GM19240 (cell line): ENCODE results near the gene FOXS1.

ENCODE experiments used
- DNase-seq: peaks from one replicate; pipeline ENCODE4 v3.0.0; 2011; ENCODE audit warnings: low spot score; ENCODE audit not compliant: insufficient read length

The FOXS1 gene

DNA sequence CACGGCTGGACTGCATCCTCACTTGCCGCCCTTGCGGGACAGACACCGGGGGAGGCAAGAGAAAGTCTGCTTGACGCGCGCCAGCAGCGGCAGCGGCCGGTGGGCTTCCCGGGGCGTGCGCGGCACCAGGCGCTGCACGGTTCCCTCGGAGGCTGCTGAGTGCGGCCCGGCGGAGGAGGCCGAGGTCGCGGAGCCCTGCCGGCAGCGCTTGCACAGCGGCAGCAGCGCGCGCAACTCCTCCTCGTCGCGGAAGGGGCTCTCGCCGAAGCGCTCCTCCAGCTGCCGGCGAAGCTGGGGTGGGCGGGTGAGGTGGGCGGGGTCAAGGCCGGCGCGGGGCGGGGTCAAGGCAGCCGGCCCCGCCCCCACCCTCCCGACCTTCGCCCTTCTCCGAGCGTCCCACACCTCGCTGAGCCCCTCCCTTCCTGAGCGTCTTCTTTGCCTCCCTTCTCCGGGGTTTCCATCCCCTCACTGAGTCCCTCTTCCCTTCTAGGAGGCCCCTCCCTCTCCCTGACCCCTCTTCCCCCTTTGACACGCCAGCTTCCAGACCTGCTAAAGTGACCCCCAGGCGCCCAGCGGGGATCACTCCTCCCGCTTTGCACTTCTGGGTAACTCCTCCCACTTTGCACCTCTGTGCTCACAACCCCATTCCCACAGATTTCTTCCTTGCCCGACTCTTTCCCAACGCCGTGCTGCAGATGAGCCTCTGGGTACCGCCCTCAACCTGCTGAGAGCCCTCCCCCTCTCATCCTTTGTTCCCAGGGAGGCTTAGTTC is 16.2 kb upstream of the FOXS1 start:
- peak; percentile 85 for DNase-seq

GRCh38 chr20:31861135-31861384 is 15.7 kb upstream of the FOXS1 start:
- no peak for DNase-seq

- no peak for DNase-seq
Observed at GRCh38 chr20:31860390-31861134, 15.2 kb upstream of the FOXS1 start.

GRCh38 chr20:31859998-31860380 is 14.6 kb upstream of the FOXS1 start:
- DNase-seq: no peak

DNA sequence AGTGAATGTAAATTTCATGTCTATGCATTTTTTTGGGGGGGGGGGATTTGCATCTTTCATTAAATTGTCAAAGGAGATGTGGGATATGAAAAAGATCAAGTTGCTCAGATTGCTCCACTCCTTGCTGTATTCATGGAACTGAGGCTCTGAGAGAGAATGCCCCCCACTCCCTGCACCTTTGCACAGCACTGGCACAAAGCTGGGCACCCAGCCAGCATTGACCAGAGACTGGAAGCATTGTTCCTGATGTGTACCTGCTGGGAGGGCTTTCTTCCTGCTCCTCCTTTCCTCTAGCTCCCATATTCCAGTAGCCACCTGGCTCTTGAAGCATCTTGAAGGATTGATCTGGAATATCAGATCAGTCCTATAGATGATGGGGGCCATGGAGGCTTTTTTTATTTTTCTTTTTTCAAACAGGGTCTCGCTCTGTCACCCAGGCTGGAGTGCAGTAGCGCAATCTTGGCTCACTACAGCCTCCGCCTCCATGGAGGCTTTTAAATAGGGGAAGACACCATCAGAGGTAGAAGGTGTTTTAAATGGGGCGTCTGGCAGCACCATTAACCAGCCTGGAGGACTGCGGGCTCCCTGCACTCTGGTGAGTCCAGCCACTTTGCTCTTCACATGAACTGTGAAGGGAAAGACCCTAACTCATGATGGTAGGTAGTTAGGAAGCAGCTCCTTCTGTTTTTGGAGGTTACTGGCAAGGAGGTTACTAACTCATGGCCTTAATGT is 14.0 kb upstream of the FOXS1 start:
- DNase-seq: no peak

- no peak for DNase-seq
Observed at GRCh38 chr20:31858760-31859083, 13.3 kb upstream of the FOXS1 start.

DNA sequence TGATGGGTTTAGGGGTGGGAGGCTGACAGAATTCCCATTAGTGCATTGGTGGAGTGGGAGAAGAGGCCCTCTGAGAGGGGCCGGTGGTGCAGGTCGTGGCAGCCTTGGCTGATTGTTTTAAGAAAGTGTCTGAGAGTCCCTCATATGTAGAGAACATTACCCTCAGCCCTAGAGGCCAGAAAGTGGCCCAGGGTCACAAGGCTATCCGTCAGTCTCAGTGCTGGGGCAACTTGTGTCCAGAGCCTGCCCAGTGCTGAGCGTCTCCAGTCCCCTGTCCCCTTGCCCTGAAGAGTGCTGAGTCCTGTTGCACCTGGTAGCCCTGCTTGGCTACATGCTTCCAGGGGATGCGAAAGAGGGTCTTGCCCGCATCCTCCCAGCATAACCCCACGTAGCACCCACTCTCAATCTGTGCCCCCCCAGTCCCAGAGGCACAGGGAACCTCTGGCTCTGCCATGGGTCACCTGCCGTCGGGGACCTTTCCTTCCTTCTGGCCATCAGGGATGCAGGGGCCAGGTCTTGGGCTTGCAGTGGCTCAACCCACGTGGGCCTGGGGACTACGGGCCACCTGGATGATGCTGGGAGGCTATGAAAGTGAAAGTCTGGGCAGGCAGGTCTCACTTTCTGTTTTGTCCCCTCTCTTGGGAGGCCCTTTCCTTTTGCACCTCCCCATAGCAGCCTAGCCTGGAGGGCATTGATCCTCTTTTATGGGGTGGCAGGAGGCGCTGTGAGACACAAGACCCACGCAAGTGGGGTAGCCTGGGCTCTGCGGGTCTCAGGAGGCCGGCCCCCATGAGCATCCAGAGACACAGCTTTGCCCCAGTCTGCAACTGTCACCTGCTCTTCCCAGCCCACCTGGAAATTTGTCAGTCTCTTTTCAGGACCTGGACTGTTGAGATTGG is 12.7 kb upstream of the FOXS1 start:
- DNase-seq: peak; percentile 72

- DNase-seq: no peak
Observed at GRCh38 chr20:31856516-31856915, 11.1 kb upstream of the FOXS1 start.

- DNase-seq: no peak
Observed at GRCh38 chr20:31853481-31853880, 8.1 kb upstream of the FOXS1 start.

DNA sequence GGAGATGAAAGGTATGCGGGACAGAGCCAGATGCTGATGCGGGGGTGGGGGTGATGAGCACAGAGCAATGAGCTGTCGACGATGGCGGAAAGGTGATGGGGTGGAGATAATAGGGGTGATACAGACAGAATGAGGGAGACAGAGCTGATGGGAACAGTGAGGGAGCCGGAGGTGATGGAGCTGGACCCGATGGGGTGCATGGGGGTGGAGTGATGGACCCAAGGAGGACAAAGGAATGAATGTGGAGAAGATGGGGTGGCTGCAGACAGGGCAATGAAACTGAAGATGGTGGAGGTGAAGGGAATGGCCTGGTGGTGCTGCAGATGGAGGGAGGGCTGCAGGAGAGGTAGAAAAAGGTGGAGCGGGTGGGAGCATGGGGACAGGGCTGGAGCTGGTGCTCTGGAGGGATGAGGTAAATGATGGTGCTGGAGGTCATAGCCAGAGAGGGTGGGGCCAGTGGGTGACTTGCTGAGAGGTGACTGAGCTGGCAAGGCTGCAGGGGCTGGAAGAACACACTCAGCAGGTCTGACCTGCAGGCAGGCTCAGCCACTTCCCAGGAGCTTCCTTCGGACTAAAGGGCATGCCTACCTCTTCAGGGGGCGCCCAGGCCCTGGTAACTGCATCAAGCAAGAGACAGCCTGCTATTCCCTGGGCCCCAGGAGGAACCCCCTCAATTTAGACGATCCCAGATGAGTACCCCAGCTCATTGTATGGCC is 6.0 kb upstream of the FOXS1 start:
- DNase-seq: no peak

DNA sequence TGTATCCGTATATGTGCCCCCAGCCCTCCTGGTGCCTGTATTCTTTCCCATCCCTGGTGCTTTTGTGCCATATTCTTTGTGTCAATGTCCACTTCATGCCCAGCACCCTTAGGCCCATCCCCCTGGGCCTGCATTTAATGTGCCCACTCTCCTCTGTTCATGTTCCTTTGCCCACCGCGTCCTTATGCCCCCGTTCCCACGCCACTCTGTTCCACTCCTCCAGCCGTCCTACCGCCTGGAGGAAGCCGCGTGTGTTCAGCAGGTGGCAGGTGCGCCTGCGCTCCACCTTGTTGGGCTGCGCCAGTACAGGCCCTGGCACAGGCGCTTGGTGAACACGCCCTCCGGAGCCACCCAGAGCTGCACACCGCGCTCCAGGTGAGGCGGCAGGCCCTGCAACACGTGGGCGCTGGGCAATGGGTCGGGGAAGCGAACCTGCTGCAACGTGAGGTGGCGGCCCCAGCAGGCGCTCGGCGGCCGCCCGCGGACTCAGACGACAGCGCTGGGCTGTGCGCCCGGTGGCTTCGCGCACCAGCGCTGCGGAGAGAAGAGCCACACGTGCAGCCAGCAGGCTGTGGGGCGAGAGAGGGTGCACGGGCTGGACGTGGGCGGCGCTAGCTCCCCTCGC is 4.0 kb upstream of the FOXS1 start:
- DNase-seq: no peak

GRCh38 chr20:31848088-31848999 is 2.9 kb upstream of the FOXS1 start:
- DNase-seq: no peak

DNA sequence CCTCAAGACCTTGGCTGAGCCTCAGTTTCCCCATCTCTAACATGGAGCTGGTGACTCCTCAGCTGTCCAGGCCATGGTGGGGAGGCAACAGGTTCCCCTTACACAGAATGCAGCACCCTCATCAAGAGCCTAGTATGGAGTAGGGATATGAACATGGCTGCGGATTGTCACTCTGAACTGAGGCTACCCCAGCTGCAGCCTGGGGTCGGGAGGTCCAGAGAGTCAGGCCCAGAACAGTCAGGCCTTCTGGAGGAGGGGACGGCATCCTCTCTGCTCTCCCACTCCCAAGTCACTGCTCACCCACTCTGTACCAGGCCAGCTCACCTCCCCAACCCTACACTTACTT is 1.4 kb upstream of the FOXS1 start:
- DNase-seq: no peak

- DNase-seq: no peak
Observed at GRCh38 chr20:31844737-31845299, 586 bp downstream of the FOXS1 start.

- no peak for DNase-seq
Observed at GRCh38 chr20:31843881-31844280, 1.5 kb downstream of the FOXS1 start.

DNA sequence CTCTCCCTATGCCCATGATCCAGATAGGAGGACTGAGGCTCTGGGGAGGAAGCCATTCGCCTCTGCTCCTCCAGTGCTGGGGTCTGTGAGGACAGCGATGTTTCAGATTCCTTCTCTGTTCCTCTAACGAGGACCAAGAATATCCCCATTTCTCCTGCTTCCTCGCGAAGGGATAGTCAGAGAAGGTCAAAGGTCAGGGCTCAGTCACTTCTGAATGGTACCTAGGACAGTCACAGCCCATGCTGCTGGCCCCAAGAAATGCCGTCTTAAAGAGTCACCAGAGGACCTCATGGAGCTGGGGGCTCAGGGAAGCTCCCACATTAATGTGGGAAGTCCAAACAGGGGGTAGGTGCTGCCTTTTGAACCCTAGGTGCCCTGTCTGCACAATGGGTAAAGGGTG is 2.1 kb downstream of the FOXS1 start:
- no peak for DNase-seq

DNA sequence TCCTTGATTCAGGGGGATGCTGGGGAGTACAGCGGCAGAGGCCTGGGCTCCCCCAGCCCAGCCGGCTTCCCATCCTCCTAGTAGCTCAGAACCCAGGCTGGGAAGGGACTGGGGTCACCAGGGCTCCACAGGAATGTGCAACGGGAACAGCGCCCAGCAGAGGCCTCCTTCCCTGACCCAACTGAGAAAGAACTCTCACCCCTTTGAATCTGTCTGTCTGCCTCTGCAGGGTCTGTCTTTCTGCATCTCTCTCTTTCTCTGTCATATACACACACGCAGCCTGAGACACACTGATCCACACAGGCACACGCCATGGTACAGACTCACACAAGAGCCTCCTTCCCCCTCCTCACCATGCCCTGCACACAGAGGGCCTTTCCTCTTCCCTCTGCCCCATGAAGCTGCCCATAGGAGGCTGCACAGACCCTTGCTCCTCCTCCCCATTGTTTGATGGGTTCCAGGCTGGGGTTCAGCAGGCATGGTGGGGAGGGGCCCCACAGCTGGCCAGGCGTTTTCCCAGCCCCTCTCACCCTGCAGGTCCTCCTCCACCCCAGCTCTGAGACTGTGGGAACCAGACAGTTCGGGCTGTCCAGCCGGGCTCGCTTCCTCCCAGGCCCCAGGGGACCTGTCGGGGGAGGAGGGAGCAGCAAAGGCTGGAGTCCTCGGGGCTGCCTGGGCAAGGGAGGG is 2.8 kb downstream of the FOXS1 start:
- DNase-seq: no peak

DNA sequence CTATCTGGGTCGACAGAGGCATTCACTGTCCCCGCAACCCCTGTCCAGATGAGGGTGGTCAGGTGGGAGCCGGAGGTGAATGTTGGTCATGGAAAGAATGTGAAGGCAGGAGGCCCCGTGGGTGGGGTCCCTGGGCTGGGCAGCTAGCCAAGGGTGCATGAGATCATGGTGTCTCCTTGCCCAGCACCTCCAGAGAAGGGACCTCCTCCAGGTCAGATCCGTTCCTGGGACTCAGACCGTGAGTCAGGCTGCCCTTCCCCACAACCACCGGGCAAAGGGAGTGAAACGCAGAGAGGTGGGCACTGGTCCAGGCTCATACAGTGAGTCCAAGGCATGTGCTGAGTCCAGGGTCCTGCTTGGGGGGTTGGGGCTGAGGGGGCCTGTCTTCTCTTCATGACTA is 3.5 kb downstream of the FOXS1 start:
- DNase-seq: no peak
